22Rv1 (cell line): ENCODE measurements around the gene PDE8B.

Experiments
- H3K27ac ChIP-seq: fragments of 450-650 bp; 2 replicates; pipeline ENCODE4 v1.5.1; 2017
- ZFX ChIP-seq: fragments of 450-650 bp; IDR thresholded peaks from 2 replicates; pipeline ENCODE4 v1.6.1; 2017; ENCODE audit warnings: antibody characterized with exemption, borderline replicate concordance
- TF ChIP-seq, protein P1 (sequence below): fragments of 450-650 bp; IDR thresholded peaks from 2 replicates; pipeline ENCODE4 v1.5.1; 2017; ENCODE audit warnings: mild to moderate bottlenecking

The PDE8B gene

DNA sequence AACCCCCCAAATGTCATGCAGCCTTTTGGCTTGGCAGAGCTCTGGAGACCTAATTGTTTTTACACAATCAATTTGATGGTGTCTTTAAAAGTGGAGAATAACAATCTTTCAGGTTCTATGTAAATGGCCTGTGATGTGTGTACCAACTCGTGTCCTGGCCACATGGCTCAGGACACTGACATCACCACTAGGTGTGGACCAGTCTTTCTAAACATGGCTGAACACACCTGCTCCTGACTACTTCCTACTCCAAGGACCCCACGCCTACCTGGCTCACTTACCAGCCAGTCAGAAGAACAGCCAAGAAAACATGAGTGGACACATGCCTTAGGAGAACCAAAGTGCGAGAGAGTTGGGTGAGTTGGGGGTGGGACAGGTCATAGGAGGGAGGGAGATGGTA, 210.5 kb downstream of the PDE8B start:
- H3K27ac ChIP-seq: no peak overlapping the region
- no peak for TF ChIP-seq ZFX
- TF ChIP-seq, protein P1, sequence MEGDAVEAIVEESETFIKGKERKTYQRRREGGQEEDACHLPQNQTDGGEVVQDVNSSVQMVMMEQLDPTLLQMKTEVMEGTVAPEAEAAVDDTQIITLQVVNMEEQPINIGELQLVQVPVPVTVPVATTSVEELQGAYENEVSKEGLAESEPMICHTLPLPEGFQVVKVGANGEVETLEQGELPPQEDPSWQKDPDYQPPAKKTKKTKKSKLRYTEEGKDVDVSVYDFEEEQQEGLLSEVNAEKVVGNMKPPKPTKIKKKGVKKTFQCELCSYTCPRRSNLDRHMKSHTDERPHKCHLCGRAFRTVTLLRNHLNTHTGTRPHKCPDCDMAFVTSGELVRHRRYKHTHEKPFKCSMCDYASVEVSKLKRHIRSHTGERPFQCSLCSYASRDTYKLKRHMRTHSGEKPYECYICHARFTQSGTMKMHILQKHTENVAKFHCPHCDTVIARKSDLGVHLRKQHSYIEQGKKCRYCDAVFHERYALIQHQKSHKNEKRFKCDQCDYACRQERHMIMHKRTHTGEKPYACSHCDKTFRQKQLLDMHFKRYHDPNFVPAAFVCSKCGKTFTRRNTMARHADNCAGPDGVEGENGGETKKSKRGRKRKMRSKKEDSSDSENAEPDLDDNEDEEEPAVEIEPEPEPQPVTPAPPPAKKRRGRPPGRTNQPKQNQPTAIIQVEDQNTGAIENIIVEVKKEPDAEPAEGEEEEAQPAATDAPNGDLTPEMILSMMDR: no peak

DNA sequence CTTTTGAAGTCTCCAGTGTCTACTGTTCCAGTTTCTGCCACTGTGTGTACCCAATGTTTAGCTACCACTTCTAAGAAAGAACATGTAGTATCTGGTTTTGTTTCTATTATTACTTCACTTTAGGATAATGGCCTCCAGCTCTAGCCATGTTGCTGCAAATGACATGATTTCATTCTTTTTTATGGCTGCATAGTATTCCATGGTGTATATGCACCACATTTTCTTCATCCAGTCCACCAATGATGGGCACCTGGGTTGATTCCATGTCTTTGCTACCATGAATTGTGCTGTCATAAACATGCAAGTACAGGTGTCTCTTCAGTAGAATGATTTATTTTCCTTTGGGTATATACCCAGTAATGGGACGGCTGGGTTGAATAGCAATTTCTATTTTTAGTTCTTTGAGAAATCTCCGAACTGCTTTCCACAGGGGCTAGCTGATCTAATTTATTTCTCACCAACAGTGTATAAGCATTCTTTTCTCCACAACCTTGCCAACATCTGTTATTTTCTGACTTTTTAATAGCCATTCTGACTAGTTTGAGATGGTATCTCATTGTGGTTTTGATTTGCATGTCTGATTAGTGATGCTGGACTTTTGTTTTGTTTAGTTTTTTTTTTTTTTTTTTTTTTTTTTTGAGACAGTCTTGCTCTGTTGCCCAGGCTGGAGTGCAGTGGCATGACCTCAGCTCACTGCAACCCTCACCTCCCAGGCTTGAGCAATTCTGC, 212.7 kb downstream of the PDE8B start:
- no peak overlapping the region for H3K27ac ChIP-seq
- no peak for TF ChIP-seq ZFX
- TF ChIP-seq, protein P1: no peak

DNA sequence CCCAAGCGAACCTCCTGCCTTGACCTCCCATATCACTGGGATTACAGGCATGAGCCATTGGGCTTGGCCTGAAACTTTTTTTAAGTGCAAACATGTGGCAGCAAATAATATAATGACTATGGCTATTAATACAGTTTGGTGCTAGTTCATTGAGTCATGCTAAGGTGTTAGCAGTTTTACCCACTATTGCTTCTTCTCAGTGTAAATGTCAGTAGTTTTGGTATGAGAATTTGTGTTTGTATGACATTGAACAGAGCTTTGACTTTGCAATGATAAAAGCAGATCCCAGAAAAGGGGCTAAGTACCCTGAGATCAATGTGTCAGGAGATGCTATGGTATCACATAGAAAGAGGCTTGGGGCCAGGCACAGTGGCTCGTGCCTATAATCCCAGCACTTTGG, 214.4 kb downstream of the PDE8B start:
- no peak for TF ChIP-seq ZFX
- TF ChIP-seq, protein P1: no peak

DNA sequence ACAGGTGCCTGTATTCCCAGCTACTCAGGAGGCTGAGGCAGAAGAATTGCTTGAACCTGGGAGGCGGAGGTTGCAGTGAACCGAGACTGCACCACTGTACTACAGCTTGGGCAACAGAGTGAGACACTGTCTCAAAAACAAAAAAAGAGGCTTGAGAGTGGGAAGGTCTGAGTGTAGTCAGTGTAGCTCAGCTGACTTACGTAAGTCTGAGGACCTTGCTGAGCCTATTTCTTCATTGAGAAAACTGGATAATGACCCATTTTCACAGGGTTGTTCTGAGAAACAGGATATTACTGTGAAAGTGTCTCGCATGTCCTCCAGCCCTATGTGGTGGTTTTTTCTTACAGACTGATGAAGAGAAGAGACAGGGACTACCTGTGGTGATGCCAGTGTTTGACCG, 214.9 kb downstream of the PDE8B start:
- no peak overlapping the region for H3K27ac ChIP-seq
- no peak for TF ChIP-seq ZFX
- TF ChIP-seq, protein P1: no peak

More for the DNA sequence above, 214.4 kb downstream of the PDE8B start:
- no peak overlapping the region for H3K27ac ChIP-seq

DNA sequence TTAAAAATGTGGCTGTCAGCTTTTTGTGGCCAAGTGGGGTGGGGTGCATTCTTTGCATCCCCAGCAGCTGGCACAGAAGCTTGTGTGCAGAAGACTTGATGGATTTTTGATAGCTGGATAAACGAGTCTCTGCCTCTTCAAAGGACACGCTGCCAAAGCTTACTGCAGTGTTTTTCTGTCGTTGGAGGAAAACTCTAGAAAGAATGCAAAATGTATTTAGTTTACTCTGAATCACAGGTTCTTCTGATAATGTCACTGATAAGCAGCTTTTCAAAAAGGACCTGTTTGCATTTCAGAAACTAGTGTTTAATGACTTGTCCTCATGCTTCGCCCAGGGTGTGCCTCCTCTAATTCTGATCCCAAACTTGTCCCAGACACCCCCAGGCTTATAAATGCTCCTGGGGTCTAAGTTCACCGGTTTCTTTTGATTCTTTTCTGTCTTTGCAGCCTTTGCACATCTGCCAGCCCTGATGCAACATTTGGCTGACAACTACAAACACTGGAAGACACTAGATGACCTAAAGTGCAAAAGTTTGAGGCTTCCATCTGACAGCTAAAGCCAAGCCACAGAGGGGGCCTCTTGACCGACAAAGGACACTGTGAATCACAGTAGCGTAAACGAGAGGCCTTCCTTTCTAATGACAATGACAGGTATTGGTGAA, 215.6 kb downstream of the PDE8B start:
- TF ChIP-seq, protein P1: no peak
- TF ChIP-seq ZFX: no peak
- no peak overlapping the region for H3K27ac ChIP-seq

DNA sequence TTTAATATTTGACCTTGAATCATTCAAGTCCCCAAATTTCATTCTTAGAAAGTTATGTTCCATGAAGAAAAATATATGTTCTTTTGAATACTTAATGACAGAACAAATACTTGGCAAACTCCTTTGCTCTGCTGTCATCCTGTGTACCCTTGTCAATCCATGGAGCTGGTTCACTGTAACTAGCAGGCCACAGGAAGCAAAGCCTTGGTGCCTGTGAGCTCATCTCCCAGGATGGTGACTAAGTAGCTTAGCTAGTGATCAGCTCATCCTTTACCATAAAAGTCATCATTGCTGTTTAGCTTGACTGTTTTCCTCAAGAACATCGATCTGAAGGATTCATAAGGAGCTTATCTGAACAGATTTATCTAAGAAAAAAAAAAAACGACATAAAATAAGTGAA, 216.2 kb downstream of the PDE8B start:
- H3K27ac ChIP-seq: no peak overlapping the region
- TF ChIP-seq, protein P1: no peak
- TF ChIP-seq ZFX: no peak

DNA sequence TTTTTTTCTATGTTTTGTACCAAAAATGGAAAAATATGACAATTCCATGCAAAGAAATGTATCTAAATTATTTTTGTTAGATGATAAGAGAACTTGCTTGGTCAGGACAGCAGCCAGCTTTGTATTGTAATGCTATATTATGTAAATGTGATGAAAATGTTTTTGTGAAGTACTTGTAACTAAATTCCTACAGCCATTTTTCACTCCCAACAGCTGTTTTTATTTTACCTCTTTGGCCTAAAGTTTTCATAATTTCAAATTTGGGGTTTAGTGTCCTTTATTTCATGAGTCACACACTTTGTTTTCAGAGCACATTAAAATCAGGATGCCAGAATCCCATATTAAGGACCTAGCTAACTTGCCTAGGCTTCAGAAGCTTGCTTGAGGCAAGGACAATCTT, 217.5 kb downstream of the PDE8B start:
- TF ChIP-seq, protein P1: no peak
- TF ChIP-seq ZFX: no peak

More for the DNA sequence above, 217.5 kb downstream of the PDE8B start:
- no peak overlapping the region for H3K27ac ChIP-seq
